Activated CD4-positive, alpha-beta T cell treated with anti-CD3 and anti-CD28 coated beads, Interleukin-2, amount 10 ng/mL, durations not matched to agents 7 days and 5 days (primary cell): ENCODE data around the gene GALR1. TPM values are rescaled to one million over a fixed set of nuclear protein-coding genes. Genes with fewer than 3 reads are reported as not detected.
"Not testable (repeated sequence)": the region's sequence is repeated elsewhere in the genome, so short reads cannot be mapped to it uniquely, and the experiment has no call there.

Experiments
- CTCF ChIA-PET: fragments of 350-600 bp; sonication (Branson Sonifier 250); formaldehyde crosslinking; loops from one replicate; lab custom pipeline; 2021; ENCODE audit warnings: antibody characterized with exemption; lab: Charles Lee
- POLR2A ChIA-PET: fragments of 350-600 bp; sonication (Branson Sonifier 250); formaldehyde crosslinking; loops from one replicate; lab custom pipeline; 2021; ENCODE audit warnings: antibody characterized with exemption; lab: Charles Lee
- DNase-seq: peaks from one replicate; pipeline ENCODE4 v3.0.0-alpha.2; 2020
- H3K27ac Mint-ChIP-seq: one replicate; pipeline ENCODE4 v1.8.0; 2021; ENCODE audit warnings: mild to moderate bottlenecking, moderate library complexity, mixed read lengths
- H3K27me3 Mint-ChIP-seq: one replicate; pipeline ENCODE4 v1.8.0; 2021; ENCODE audit warnings: mixed read lengths
- H3K36me3 Mint-ChIP-seq: one replicate; pipeline ENCODE4 v1.8.0; 2021; ENCODE audit warnings: low read depth, mixed read lengths
- H3K4me1 Mint-ChIP-seq: one replicate; pipeline ENCODE4 v1.8.0; 2021; ENCODE audit warnings: mixed read lengths
- H3K4me3 Mint-ChIP-seq: one replicate; pipeline ENCODE4 v1.8.0; 2021; ENCODE audit warnings: mild to moderate bottlenecking, moderate library complexity, mixed read lengths
- H3K9me3 Mint-ChIP-seq: one replicate; pipeline ENCODE4 v1.8.0; 2021; ENCODE audit warnings: mixed read lengths
- total RNA-seq, 2 experiments: library from RNA; stranded (reverse); gene quantifications; one replicate each; pipeline ENCODE4 v1.2.3, GENCODE V29; 2021

GALR1 gene
- total RNA-seq, 2 experiments from 2014 or later: not detected

GRCh38 chr18:77220726-77221125, 28.9 kb upstream of the GALR1 start:
- Mint-ChIP-seq H3K36me3 (no peaks in the 10 kb centered on the region), H3K4me1 (peaks cover 6% of the 10 kb centered on the region), H3K27me3 (peaks cover 10% of the 10 kb centered on the region), H3K27ac (no peak overlapping the region), H3K4me3 (no peak overlapping the region), H3K9me3 (no peaks in the 10 kb centered on the region)
- CTCF ChIA-PET: no interaction called here
- POLR2A ChIA-PET: no interaction called here
- DNase-seq: no peak

GRCh38 chr18:77222464-77222863, 27.2 kb upstream of the GALR1 start:
- H3K9me3 Mint-ChIP-seq: no peaks in the 10 kb centered on the region
- no peak overlapping the region for H3K27ac Mint-ChIP-seq
- peaks cover 6% of the 10 kb centered on the region for H3K4me1 Mint-ChIP-seq
- ChIA-PET CTCF (interaction anchor here (0.6 to 1.5 kb wide), 2 partner anchors 99 to 413 kb away, joined by 3 read pairs; no protein-coding TSS in a partner anchor), POLR2A (no interaction called here)
- H3K27me3 Mint-ChIP-seq: peaks cover 13% of the 10 kb centered on the region
- DNase-seq: no peak
- H3K4me3 Mint-ChIP-seq: no peak overlapping the region
- H3K36me3 Mint-ChIP-seq: no peaks in the 10 kb centered on the region

DNA sequence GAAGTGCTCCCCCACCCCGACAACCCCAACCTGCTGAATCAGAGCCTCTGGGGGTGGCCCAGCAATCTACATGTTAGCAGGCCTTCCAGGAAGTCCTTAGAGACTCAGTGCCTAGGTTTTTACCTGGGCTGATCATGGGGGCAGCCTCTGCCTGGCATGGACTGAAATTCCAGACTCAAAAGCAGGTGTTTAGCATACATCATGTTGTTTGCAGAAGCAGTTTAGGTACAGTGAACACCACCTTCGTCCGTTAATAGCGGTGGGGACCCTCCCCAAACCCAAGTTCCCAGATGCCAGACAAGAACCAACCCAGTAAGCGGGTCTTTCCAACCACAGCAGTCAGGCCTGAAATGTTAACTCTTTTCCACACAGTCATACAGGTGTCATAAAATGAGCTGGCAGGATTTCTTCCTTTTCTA, 26.4 kb upstream of the GALR1 start:
- POLR2A ChIA-PET: no interaction called here
- CTCF ChIA-PET: interaction anchor here (1.5 kb wide), 1 partner anchor 100 kb away, joined by 3 read pairs; no protein-coding TSS in a partner anchor
- no peak for DNase-seq
- Mint-ChIP-seq H3K4me1 (peaks cover 6% of the 10 kb centered on the region), H3K27ac (no peak overlapping the region), H3K4me3 (no peak overlapping the region), H3K27me3 (peaks cover 19% of the 10 kb centered on the region), H3K36me3 (no peaks in the 10 kb centered on the region), H3K9me3 (no peaks in the 10 kb centered on the region)

DNA sequence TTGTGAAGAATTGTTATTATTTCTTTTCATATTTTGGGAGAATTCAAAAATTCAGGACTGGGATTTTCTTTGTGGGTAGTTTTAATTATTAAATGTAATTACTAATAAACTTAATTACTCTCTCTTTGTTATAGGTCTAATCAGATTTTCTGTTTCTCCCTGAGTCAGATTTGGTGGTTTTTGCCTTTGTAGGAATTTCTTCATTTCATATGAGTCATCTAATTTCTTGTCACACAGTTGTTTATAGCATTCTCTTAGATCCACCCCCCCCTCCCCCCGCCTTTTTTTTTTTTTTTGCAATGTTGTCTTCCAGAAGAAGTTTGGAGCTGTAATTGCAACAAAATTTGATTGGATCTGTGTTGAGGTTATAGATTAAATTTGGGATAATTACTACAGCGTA, 26.0 kb upstream of the GALR1 start:
- POLR2A ChIA-PET: no interaction called here
- Mint-ChIP-seq H3K27ac (no peak overlapping the region), H3K27me3 (peaks cover 23% of the 10 kb centered on the region), H3K4me3 (no peak overlapping the region), H3K9me3 (no peaks in the 10 kb centered on the region), H3K36me3 (no peaks in the 10 kb centered on the region), H3K4me1 (peaks cover 4% of the 10 kb centered on the region)
- no peak for DNase-seq
- CTCF ChIA-PET: interaction anchor here (1.5 kb wide), 1 partner anchor 101 kb away, joined by 3 read pairs; no protein-coding TSS in a partner anchor

DNA sequence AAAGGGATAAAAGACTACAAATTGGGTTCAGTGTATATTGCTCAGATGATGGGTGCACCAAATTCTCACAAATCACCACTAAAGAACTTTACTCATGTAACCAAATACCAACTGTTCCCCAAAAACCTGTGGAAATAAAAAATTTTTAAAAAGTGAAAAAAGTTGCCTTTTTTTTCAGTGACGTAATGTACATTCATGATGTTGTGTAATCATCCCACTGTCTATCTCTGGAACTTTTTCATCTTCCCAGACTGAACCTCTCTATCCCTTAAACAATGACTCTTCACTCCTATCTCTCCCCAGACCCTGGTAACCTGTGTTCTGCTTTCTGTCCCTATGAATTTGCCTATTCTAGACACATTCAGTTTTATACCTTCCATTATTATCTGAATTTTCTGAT, 19.0 kb upstream of the GALR1 start:
- H3K27ac Mint-ChIP-seq: no peak overlapping the region
- no peaks in the 10 kb centered on the region for H3K36me3 Mint-ChIP-seq
- POLR2A ChIA-PET: no interaction called here
- H3K9me3 Mint-ChIP-seq: no peaks in the 10 kb centered on the region
- no peaks in the 10 kb centered on the region for H3K4me1 Mint-ChIP-seq
- CTCF ChIA-PET: no interaction called here
- peaks cover 43% of the 10 kb centered on the region for H3K27me3 Mint-ChIP-seq
- no peak for DNase-seq
- no peak overlapping the region for H3K4me3 Mint-ChIP-seq

GRCh38 chr18:77234504-77235365, 14.9 kb upstream of the GALR1 start:
- peaks cover 5% of the 10 kb centered on the region for H3K36me3 Mint-ChIP-seq
- H3K9me3 Mint-ChIP-seq: peaks cover 20% of the 10 kb centered on the region
- H3K27me3 Mint-ChIP-seq: peaks cover 21% of the 10 kb centered on the region
- ChIA-PET POLR2A (no interaction called here), CTCF (no interaction called here)
- no peak overlapping the region for H3K27ac Mint-ChIP-seq
- H3K4me1 Mint-ChIP-seq: no peaks in the 10 kb centered on the region
- H3K4me3 Mint-ChIP-seq: no peak overlapping the region
- no peak for DNase-seq

DNA sequence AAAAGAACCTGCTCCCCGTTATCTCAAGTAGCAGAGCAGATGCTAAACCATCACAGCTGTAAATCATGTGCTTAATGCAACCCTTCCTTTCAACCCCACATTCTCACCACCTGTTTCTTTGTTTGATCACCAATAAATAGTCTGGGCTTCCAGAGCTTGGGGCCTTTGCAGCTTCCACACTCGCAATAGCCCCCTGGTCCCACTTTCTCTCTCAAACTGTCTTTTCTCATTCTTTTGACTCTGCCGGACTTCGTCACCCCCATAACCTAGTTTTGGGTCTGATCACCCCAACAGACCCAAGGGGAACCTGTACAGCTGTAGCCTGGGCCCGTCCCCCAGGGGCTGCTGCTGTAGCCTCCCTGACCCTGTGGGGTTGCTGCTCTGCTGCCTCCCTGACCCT, 10.4 kb upstream of the GALR1 start:
- H3K4me3 Mint-ChIP-seq, H3K4me1 Mint-ChIP-seq, POLR2A ChIA-PET, H3K36me3 Mint-ChIP-seq, H3K27ac Mint-ChIP-seq, CTCF ChIA-PET, DNase-seq, H3K27me3 Mint-ChIP-seq: not testable (repeated sequence)
- H3K9me3 Mint-ChIP-seq: peaks cover 26% of the 10 kb centered on the region

DNA sequence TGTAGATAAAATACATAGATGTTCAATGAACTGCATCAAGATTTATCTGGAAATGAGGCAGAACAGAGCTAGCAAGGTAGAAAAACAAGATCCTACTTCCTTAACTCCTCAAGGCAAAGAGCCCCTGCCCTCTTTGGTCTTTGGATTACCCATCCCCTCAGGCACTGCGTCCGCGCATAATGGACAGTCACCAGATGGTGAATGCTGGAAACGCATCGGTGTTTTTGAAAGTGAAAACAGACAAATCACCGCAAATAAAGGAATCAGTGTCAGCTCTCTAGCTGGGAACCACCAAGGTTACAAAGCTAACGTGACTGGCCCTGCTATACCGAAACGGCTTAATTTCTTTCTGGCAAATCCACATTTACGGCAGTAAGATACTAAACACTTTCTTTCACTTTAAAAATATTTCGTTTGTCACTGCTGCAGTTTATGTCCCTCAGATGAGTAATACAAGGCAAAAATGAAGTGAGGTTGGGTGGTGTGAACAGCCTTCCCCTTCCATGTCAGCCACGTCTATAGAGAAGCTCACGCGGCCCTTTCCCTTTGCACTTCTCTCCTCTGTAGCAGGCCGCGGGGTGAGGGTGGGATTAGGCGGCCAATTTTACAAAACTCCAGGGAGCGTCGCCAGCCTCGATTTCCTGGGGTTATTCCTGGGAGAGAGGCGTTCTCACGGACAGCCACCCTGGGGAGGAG, 627 bp upstream of the GALR1 start:
- DNase-seq: no peak
- Mint-ChIP-seq H3K27me3 (peaks cover 73% of the 10 kb centered on the region), H3K27ac (no peak overlapping the region), H3K9me3 (peaks cover 9% of the 10 kb centered on the region), H3K36me3 (no peaks in the 10 kb centered on the region), H3K4me3 (peak overlapping the region; percentile 23), H3K4me1 (peaks cover 11% of the 10 kb centered on the region)
- POLR2A ChIA-PET: no interaction called here
- CTCF ChIA-PET: no interaction called here

GRCh38 chr18:77250501-77250925, 865 bp downstream of the GALR1 start:
- peaks cover 75% of the 10 kb centered on the region for H3K27me3 Mint-ChIP-seq
- ChIA-PET CTCF (no interaction called here), POLR2A (no interaction called here)
- H3K9me3 Mint-ChIP-seq: peaks cover 9% of the 10 kb centered on the region
- no peaks in the 10 kb centered on the region for H3K36me3 Mint-ChIP-seq
- no peak overlapping the region for H3K27ac Mint-ChIP-seq
- H3K4me1 Mint-ChIP-seq: peaks cover 11% of the 10 kb centered on the region
- no peak for DNase-seq
- no peak overlapping the region for H3K4me3 Mint-ChIP-seq

DNA sequence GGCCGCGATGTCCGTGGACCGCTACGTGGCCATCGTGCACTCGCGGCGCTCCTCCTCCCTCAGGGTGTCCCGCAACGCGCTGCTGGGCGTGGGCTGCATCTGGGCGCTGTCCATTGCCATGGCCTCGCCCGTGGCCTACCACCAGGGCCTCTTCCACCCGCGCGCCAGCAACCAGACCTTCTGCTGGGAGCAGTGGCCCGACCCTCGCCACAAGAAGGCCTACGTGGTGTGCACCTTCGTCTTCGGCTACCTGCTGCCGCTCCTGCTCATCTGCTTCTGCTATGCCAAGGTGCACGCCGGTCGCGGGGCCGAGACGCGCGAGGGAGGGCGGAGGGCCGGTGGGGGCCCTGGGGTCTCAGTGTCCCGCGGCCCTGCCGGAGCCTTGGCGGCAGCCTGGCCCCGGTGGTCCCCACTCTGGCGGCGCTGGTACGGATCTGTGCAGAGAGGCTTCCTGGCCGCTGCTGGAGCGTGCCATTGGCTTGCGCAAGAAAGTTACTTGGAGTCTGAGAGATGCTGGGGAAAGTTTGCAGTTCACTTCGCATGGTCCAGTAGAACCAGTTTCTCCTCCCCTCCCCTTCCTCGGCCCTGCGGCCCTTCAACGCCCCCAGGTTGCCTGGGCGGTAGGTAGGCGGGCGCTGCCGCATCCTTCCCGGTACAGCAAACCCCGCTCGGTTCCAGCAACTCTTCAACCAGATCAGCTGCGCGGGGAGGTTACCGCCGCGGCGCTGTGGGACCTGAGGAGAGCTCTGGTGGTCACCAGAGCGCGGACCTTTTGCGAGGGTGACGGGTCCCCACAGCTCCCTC, 1.5 kb downstream of the GALR1 start:
- H3K4me1 Mint-ChIP-seq: peaks cover 11% of the 10 kb centered on the region
- H3K9me3 Mint-ChIP-seq: peaks cover 9% of the 10 kb centered on the region
- no peak for DNase-seq
- H3K36me3 Mint-ChIP-seq: no peaks in the 10 kb centered on the region
- H3K27ac Mint-ChIP-seq: no peak overlapping the region
- peaks cover 76% of the 10 kb centered on the region for H3K27me3 Mint-ChIP-seq
- ChIA-PET CTCF (no interaction called here), POLR2A (no interaction called here)
- no peak overlapping the region for H3K4me3 Mint-ChIP-seq

- peaks cover 9% of the 10 kb centered on the region for H3K9me3 Mint-ChIP-seq
- H3K36me3 Mint-ChIP-seq: no peaks in the 10 kb centered on the region
- no peak overlapping the region for H3K27ac Mint-ChIP-seq
- H3K4me3 Mint-ChIP-seq: no peak overlapping the region
- no peak for DNase-seq
- CTCF ChIA-PET: no interaction called here
- peaks cover 77% of the 10 kb centered on the region for H3K27me3 Mint-ChIP-seq
- peaks cover 11% of the 10 kb centered on the region for H3K4me1 Mint-ChIP-seq
- POLR2A ChIA-PET: no interaction called here
These were observed 2.0 kb downstream of the GALR1 start for GRCh38 chr18:77251730-77252050.

DNA sequence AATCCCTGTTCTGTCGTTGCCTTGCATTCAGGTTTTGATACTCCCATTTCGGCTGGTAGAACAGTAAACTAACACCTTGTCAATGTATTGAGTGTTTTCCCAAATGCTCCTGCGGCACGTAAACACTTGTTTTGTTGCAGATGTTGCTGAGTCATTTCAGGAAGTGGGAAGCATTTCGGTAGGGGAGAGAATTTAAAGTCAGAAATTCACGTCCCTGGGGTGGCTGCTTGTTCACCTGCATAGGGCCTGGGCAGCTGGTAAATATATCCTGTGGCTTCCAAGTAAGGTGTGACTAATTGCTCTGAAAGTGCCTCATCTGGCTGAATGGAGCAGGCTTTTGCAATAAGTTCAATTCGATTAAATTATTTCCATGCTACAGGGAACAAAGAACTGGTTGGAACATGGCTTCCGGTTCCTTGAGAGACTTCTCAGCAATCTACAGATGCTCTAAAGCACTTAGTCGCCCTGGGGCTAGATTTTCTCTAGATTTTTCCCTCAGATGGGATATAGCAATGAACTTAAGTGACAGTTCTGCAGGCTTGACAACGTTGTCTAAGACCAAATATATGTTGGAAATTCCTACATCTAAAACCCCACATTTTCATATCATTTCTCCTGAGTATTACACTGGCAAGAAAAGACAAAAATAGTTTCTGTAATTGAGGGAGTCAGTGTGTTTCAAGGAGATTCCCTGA, 5.2 kb downstream of the GALR1 start:
- no peak for DNase-seq
- CTCF ChIA-PET: no interaction called here
- POLR2A ChIA-PET: no interaction called here

More for the DNA sequence above, 5.2 kb downstream of the GALR1 start:
- H3K27me3 Mint-ChIP-seq: peaks cover 60% of the 10 kb centered on the region
- H3K36me3 Mint-ChIP-seq: no peaks in the 10 kb centered on the region
- no peak overlapping the region for H3K27ac Mint-ChIP-seq
- H3K4me3 Mint-ChIP-seq: no peak overlapping the region
- peaks cover 4% of the 10 kb centered on the region for H3K4me1 Mint-ChIP-seq
- H3K9me3 Mint-ChIP-seq: peaks cover 6% of the 10 kb centered on the region
